ENCODE measurements around the gene ARFIP1. TPM values are rescaled to one million over a fixed set of nuclear protein-coding genes. Genes with fewer than 3 reads are reported as not detected.
"Not testable (repeated sequence)": the region's sequence is repeated elsewhere in the genome, so short reads cannot be mapped to it uniquely, and the experiment has no call there.

The ARFIP1 gene
- total and polyA plus RNA-seq, 7 experiments from 2014 or later, result 5.1 to 20.2 (median 15.1) TPM

DNA sequence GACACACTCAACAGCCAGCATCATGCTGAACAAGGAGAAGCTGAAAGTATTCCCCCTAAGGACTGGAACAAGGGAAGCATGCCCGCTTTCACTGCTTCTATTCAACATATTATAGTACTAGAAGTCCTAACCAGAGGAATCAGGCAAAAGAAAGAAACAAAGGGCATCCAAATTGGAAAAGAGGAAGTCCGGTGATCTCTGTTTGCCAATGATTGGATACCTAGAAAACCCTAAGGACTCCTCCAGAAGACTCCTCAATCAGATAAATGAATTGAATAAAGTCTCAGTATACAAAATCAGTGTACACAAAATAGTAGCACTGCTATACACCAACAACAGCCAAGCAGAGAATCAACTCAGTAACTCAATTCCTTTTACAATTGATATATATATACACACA is 44.8 kb downstream of the ARFIP1 start:
- Mint-ChIP-seq H3K4me1 (peaks cover 0 to 4% (median 0%) of the 10 kb centered on the region in 7 donors), H3K27me3 (no peaks in the 10 kb centered on the region), H3K9me3 (peaks cover 4 to 79% (median 13%) of the 10 kb centered on the region in 11 donors), H3K27ac (no peak overlapping the region), H3K36me3 (peaks cover 0 to 42% (median 34%) of the 10 kb centered on the region in 5 donors), H3K4me3 (no peak overlapping the region)
- H3K36me3 ChIP-seq (ENCODE audit: control insufficient read depth in 2 of 3, insufficient read depth in 3 of 3, low read length in 3 of 3), result no peaks in the 10 kb centered on the region
- H3K4me1 ChIP-seq (ENCODE audit: control insufficient read depth in 2 of 2, insufficient read depth in 2 of 2, low read length in 2 of 2), result no peaks in the 10 kb centered on the region
- CTCF ChIA-PET, result interaction anchor here (0.8 kb wide), 1 partner anchor 39 kb away, joined by 4 read pairs; no protein-coding TSS in a partner anchor
- intact Hi-C loops (cut with micrococcal nuclease), result no loop called here
- no peak overlapping the region for H3K27ac ChIP-seq (ENCODE audit: low read depth, low read length)
- H3K27me3 ChIP-seq (ENCODE audit: control insufficient read depth in 2 of 2, insufficient read depth in 2 of 2, low read length in 2 of 2), result no peaks in the 10 kb centered on the region
- H3K4me3 ChIP-seq (ENCODE audit: low read length), result no peak overlapping the region
- no peaks in the 10 kb centered on the region for H3K9me3 ChIP-seq (ENCODE audit: control insufficient read depth in 2 of 3, low read length in 3 of 3)
- POLR2A ChIA-PET, result no interaction called here
- DNase-seq (no peak), ATAC-seq (no peak)

- H3K27me3 Mint-ChIP-seq, result no peaks in the 10 kb centered on the region
- no peak for ATAC-seq
These were observed 45.6 kb downstream of the ARFIP1 start for GRCh38 chr4:152825336-152825735.

DNA sequence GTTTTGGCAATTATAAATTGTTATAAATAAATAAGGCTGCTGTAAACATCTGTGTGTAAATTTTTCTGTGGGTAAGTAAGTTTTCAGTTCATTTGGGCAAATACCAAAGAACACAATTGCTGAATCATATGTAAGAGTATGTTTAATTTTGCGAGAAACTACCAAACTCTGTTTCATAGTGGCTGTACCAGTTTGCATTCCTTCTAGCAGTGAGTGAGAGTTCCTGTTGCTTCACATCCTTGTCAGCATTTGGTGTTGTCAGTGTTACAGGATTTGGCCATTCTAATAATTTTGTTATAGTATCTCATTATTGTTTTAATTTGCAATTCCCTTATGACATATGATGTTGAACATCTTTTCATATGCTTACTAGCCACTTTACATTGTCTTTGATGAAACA is 48.4 kb downstream of the ARFIP1 start:
- Mint-ChIP-seq H3K36me3 (peaks cover 6 to 61% (median 56%) of the 10 kb centered on the region in 5 donors), H3K4me1 (peaks cover 0 to under 1% (median 0%) of the 10 kb centered on the region in 7 donors), H3K9me3 (peaks cover 3 to 62% (median 13%) of the 10 kb centered on the region in 11 donors), H3K4me3 (no peak overlapping the region), H3K27me3 (no peaks in the 10 kb centered on the region), H3K27ac (no peak overlapping the region)
- ATAC-seq (no peak), DNase-seq (no peak)
- H3K4me3 ChIP-seq (ENCODE audit: low read length), result no peak overlapping the region
- ChIA-PET POLR2A (no interaction called here), CTCF (no interaction called here)
- H3K27ac ChIP-seq (ENCODE audit: low read depth, low read length), result no peak overlapping the region
- H3K36me3 ChIP-seq (ENCODE audit: control insufficient read depth in 2 of 3, insufficient read depth in 3 of 3, low read length in 3 of 3), result peaks cover 0 to 5% (median 0%) of the 10 kb centered on the region in 3 experiments
- no peaks in the 10 kb centered on the region for H3K4me1 ChIP-seq (ENCODE audit: control insufficient read depth in 2 of 2, insufficient read depth in 2 of 2, low read length in 2 of 2)
- no peaks in the 10 kb centered on the region for H3K27me3 ChIP-seq (ENCODE audit: control insufficient read depth in 2 of 2, insufficient read depth in 2 of 2, low read length in 2 of 2)
- intact Hi-C loops (cut with micrococcal nuclease), result no loop called here
- H3K9me3 ChIP-seq (ENCODE audit: control insufficient read depth in 2 of 3, low read length in 3 of 3), result no peaks in the 10 kb centered on the region

More at GRCh38 chr4:152825336-152825735, 45.6 kb downstream of the ARFIP1 start:
- Histone ChIP-seq H3K9me3 (ENCODE audit: control insufficient read depth in 2 of 3, low read length in 3 of 3) (no peaks in the 10 kb centered on the region), H3K27ac (ENCODE audit: low read depth, low read length) (no peak overlapping the region), H3K36me3 (ENCODE audit: control insufficient read depth in 2 of 3, insufficient read depth in 3 of 3, low read length in 3 of 3) (no peaks in the 10 kb centered on the region), H3K4me3 (ENCODE audit: low read length) (no peak overlapping the region), H3K4me1 (ENCODE audit: control insufficient read depth in 2 of 2, insufficient read depth in 2 of 2, low read length in 2 of 2) (no peaks in the 10 kb centered on the region), H3K27me3 (ENCODE audit: control insufficient read depth in 2 of 2, insufficient read depth in 2 of 2, low read length in 2 of 2) (no peaks in the 10 kb centered on the region)
- POLR2A ChIA-PET, result no interaction called here
- Mint-ChIP-seq H3K4me3 (no peak overlapping the region), H3K9me3 (peaks cover 4 to 79% (median 13%) of the 10 kb centered on the region in 11 donors), H3K27ac (no peak overlapping the region), H3K4me1 (peaks cover 0 to 4% (median 0%) of the 10 kb centered on the region in 7 donors), H3K36me3 (peaks cover 0 to 46% (median 39%) of the 10 kb centered on the region in 5 donors)
- CTCF ChIA-PET, result no interaction called here
- intact Hi-C loops (cut with micrococcal nuclease), result no loop called here
- DNase-seq, result no peak

- Histone ChIP-seq H3K27ac (ENCODE audit: low read depth, low read length) (no peak overlapping the region), H3K27me3 (ENCODE audit: control insufficient read depth in 2 of 2, insufficient read depth in 2 of 2, low read length in 2 of 2) (no peaks in the 10 kb centered on the region), H3K4me3 (ENCODE audit: low read length) (no peak overlapping the region), H3K36me3 (ENCODE audit: control insufficient read depth in 2 of 3, insufficient read depth in 3 of 3, low read length in 3 of 3) (peaks cover 0 to 5% (median 0%) of the 10 kb centered on the region in 3 experiments), H3K4me1 (ENCODE audit: control insufficient read depth in 2 of 2, insufficient read depth in 2 of 2, low read length in 2 of 2) (no peaks in the 10 kb centered on the region), H3K9me3 (ENCODE audit: control insufficient read depth in 2 of 3, low read length in 3 of 3) (no peaks in the 10 kb centered on the region)
- intact Hi-C loops (cut with micrococcal nuclease), result no loop called here
- Mint-ChIP-seq H3K36me3 (peaks cover 20 to 89% (median 79%) of the 10 kb centered on the region in 5 donors), H3K27ac (no peak overlapping the region), H3K4me1 (peaks cover 0 to 6% (median 0%) of the 10 kb centered on the region in 7 donors), H3K9me3 (peaks cover 3 to 62% (median 10%) of the 10 kb centered on the region in 11 donors), H3K4me3 (no peak overlapping the region), H3K27me3 (no peaks in the 10 kb centered on the region)
- no peak for ATAC-seq
- CTCF ChIA-PET, result no interaction called here
- DNase-seq, result no peak
- POLR2A ChIA-PET, result no interaction called here
These were observed 51.7 kb downstream of the ARFIP1 start for GRCh38 chr4:152831416-152831815.

- Histone ChIP-seq H3K4me1 (ENCODE audit: control insufficient read depth in 2 of 2, insufficient read depth in 2 of 2, low read length in 2 of 2) (peaks cover 0 to 4% of the 10 kb centered on the region in 2 donors), H3K9me3 (ENCODE audit: control insufficient read depth in 2 of 3, low read length in 3 of 3) (peaks cover 0 to 4% (median 0%) of the 10 kb centered on the region in 3 experiments), H3K27me3 (ENCODE audit: control insufficient read depth in 2 of 2, insufficient read depth in 2 of 2, low read length in 2 of 2) (no peaks in the 10 kb centered on the region), H3K27ac (ENCODE audit: low read depth, low read length) (no peak overlapping the region), H3K36me3 (ENCODE audit: control insufficient read depth in 2 of 3, insufficient read depth in 3 of 3, low read length in 3 of 3) (peaks cover 0 to 4% (median 0%) of the 10 kb centered on the region in 3 experiments), H3K4me3 (ENCODE audit: low read length) (no peak overlapping the region)
- Mint-ChIP-seq H3K27ac (no peak overlapping the region), H3K4me1 (peaks cover 11 to 33% (median 15%) of the 10 kb centered on the region in 7 donors), H3K27me3 (no peaks in the 10 kb centered on the region), H3K9me3 (peaks cover 5 to 60% (median 20%) of the 10 kb centered on the region in 11 donors), H3K36me3 (peaks cover 27 to 97% (median 76%) of the 10 kb centered on the region in 5 donors), H3K4me3 (no peak overlapping the region)
- ATAC-seq, result no peak
- no peak for DNase-seq
- intact Hi-C loops (cut with micrococcal nuclease), result no loop called here
- CTCF ChIA-PET, result interaction anchor here (0.7 kb wide), 1 partner anchor 1561 kb away, joined by 3 read pairs; no protein-coding TSS in a partner anchor
- POLR2A ChIA-PET, result no interaction called here
These were observed 57.2 kb downstream of the ARFIP1 start for GRCh38 chr4:152836936-152837335.

DNA sequence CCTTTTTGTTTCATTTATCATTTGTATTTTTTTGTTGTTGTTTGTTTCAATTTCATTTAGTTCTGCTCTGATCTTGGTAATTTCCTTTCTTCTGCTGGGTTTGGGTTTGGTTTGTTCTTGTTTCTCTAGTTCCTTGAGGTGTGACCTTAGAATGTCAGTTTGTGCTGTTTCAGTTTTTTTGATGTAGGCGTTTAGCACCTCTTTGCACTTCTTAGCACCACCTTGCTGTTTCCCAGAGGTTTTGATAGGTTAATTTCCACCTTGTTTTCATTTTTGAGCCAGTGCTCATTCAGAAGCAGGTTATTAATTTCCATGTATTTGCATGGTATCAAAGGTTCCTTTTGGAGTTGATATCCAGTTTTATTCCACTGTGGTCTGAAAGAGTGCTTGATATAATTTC is 60.0 kb downstream of the ARFIP1 start:
- POLR2A ChIA-PET; DNase-seq; H3K36me3 ChIP-seq (ENCODE audit: control insufficient read depth in 2 of 3, insufficient read depth in 3 of 3, low read length in 3 of 3); H3K9me3 ChIP-seq (ENCODE audit: control insufficient read depth in 2 of 3, low read length in 3 of 3); H3K27me3 ChIP-seq (ENCODE audit: control insufficient read depth in 2 of 2, insufficient read depth in 2 of 2, low read length in 2 of 2); H3K27me3 Mint-ChIP-seq; ATAC-seq; H3K27ac ChIP-seq (ENCODE audit: low read depth, low read length); H3K4me3 ChIP-seq (ENCODE audit: low read length); H3K4me1 ChIP-seq (ENCODE audit: control insufficient read depth in 2 of 2, insufficient read depth in 2 of 2, low read length in 2 of 2): not testable (repeated sequence)
- Mint-ChIP-seq H3K4me3 (peak overlapping the region in 3 of 10 donors; percentile 5 to 50 (median 41)), H3K4me1 (peaks cover 11 to 37% (median 15%) of the 10 kb centered on the region in 7 donors), H3K27ac (peak overlapping the region in 5 of 9 donors; percentile 0 to 81 (median 12)), H3K36me3 (peaks cover 25 to 79% (median 60%) of the 10 kb centered on the region in 5 donors), H3K9me3 (peaks cover 0 to 47% (median 13%) of the 10 kb centered on the region in 11 donors)
- CTCF ChIA-PET, result interaction anchor here (1.0 kb wide), 1 partner anchor 804 kb away, joined by 3 read pairs; no protein-coding TSS in a partner anchor
- intact Hi-C loops (cut with micrococcal nuclease), result loop anchor here in 1 of 2 donors (1.0 kb wide), 1 partner anchor 60 kb away; the partner anchor contains the start of genes ARFIP1 and TIGD4
